LNCAP (cell line): Measurements from ENCODE around the gene CDS1.

ENCODE experiments used
- CTCF ChIP-seq: fragments of 450-650 bp; IDR thresholded peaks from 2 replicates; pipeline ENCODE4 v1.5.1; 2017; ENCODE audit warnings: mild to moderate bottlenecking

The CDS1 gene

DNA sequence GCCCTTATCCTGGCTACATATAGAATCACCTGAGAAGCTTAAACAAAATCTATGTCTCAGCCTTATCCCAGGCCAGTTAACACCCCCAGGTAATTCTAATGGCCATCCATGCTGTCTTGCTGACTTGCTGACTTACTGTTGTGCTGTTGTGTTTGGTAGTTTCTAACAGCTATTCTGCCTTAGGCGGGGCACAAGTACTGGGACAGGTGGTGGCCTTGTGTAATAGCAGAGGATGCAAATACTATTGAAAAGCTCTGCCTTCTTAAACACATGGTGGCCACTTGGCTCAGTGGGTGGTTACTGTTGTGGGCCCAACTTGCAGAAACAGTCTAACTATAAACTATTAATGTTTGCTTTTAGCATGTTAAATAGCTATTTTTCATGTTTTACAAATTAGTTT lies 56.2 kb downstream of the CDS1 start:
- no peak for TF ChIP-seq CTCF

- no peak for TF ChIP-seq CTCF
Observed at GRCh38 chr4:84644087-84644486, 61.2 kb downstream of the CDS1 start.

GRCh38 chr4:84647312-84647884 lies 64.5 kb downstream of the CDS1 start:
- TF ChIP-seq CTCF: no peak

DNA sequence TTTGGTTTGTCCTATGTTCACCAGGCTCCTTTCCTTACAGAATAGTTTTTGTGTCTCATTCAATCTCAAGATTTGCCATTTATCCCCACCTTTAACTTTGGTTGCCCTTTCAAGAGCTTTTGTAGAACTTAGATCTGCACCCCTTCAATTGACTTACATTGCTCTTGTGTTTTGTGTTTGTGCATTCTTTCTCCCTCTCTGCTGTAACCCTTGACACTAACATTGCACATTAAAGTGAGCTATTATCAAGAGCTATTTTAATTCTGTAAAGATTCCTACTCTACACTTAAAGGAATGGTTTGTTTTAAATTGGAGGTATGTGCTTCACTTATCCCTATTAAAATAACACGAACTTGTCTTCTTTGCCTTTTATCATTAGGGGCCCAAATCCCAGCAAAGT lies 65.3 kb downstream of the CDS1 start:
- TF ChIP-seq CTCF: no peak

- TF ChIP-seq CTCF: no peak
Observed at GRCh38 chr4:84648863-84649647, 66.1 kb downstream of the CDS1 start.

DNA sequence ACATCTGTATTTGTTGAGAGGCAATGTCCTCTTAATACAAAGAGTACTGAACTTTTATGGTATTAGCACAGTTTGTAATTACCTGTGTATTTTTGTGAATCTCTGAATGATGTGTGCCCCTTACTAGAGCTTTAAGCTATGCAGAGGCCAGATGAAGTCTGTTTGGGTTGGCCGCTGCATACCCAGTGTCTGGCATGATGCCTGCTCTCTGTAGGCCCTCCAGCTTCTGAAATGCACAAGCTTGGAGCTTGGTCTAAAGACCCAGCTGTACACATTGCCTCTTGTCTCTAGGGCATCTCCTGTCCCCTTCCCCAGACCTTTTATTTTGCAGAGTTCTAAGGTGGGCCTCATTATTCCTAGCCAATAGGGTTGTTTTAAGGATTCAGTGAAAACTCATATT lies 68.6 kb downstream of the CDS1 start:
- no peak for TF ChIP-seq CTCF

DNA sequence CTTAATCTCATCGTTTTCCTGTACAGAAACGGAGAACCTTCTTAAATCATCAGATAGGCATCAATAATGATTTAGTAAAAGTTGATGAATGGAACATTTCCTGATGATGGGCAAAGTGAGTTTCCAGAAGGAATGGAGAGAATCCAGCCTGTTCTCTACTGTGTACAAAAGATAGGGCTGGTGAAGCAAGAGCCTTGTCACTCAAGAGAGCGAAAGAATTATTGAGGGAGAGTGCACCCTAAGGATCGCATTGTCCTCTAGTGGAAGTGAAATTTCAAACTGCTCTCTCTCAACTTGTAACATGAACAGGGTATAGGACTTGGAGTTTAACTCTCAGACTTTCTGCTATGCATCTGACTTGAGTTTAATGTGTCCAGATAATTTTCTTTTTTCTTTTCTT lies 69.6 kb downstream of the CDS1 start:
- no peak for TF ChIP-seq CTCF
